ENCODE measurements around the gene PCDHGB6. TPM values are rescaled to one million over a fixed set of nuclear protein-coding genes. Genes with fewer than 3 reads are reported as not detected.

Gene PCDHGB6
- total RNA-seq, 1 experiment from 2014 or later: 6.0 TPM

- 0 out of 2 replicates have a peak, but pooled peaks have one; percentile 60 for TF ChIP-seq IRF2 (CRISPR knock-in tag; IDR thresholded peaks at IDR 0.05; ENCODE audit: borderline replicate concordance, low read depth)
- no peak for TF ChIP-seq IRF1 (CRISPR knock-in tag; IDR thresholded peaks at IDR 0.05)
- TF ChIP-seq ETV6 (CRISPR knock-in tag; IDR thresholded peaks at IDR 0.05): no peak
- TF ChIP-seq TEAD4 (CRISPR knock-in tag; IDR thresholded peaks at IDR 0.05): no peak
- TF ChIP-seq NR3C1 (CRISPR knock-in tag; conservative IDR thresholded peaks at IDR 0.05; ENCODE audit: low read depth): no peak
- TF ChIP-seq ZBTB43 (CRISPR knock-in tag; IDR thresholded peaks at IDR 0.05): peak; percentile 30; the same call in 1 of the 2 replicates
- TF ChIP-seq ATF3 (CRISPR knock-in tag; conservative IDR thresholded peaks at IDR 0.05): 0 out of 2 replicates have a peak, but pooled peaks have one; percentile 59
- TF ChIP-seq SMAD4 (CRISPR knock-in tag; IDR thresholded peaks at IDR 0.05): no peak
- TF ChIP-seq CDX4 (CRISPR knock-in tag; IDR thresholded peaks at IDR 0.05; ENCODE audit: borderline replicate concordance): no peak
- no peak for TF ChIP-seq MXD4 (CRISPR knock-in tag; IDR thresholded peaks at IDR 0.05; ENCODE audit: borderline replicate concordance)
- TF ChIP-seq NR1H2 (CRISPR knock-in tag; IDR thresholded peaks at IDR 0.05): no peak
- no peak for TF ChIP-seq TCF7 (CRISPR knock-in tag; IDR thresholded peaks at IDR 0.05; ENCODE audit: low read depth)
- TF ChIP-seq MAX (CRISPR knock-in tag; IDR thresholded peaks at IDR 0.05): no peak
- TF ChIP-seq ZSCAN18 (CRISPR knock-in tag; IDR thresholded peaks at IDR 0.05): no peak
- no peak for TF ChIP-seq FOXJ3 (CRISPR knock-in tag; IDR thresholded peaks at IDR 0.05; ENCODE audit: borderline replicate concordance)
- no peak for TF ChIP-seq TP53 (CRISPR knock-in tag; IDR thresholded peaks at IDR 0.05)
- POLR2A ChIA-PET: no interaction called here
- CTCF ChIA-PET: interaction anchor here (1.1 to 3.5 kb wide), 7 partner anchors 15 to 178 kb away, joined by 3 to 24 read pairs (median 6); partner anchors contain the start of genes PCDHB14, PCDHGA6, PCDHGB3 and PCDHGB6
- Mint-ChIP-seq H3K27me3 (ENCODE audit: low read depth) (peaks cover 27% of the 10 kb centered on the region), H3K36me3 (peaks cover 64% of the 10 kb centered on the region), H3K4me3 (peak overlapping the region; percentile 2; the same call in 1 of the 2 replicates), H3K4me1 (0 out of 2 replicates have a peak, but pooled peaks cover 3% of the 10 kb centered on the region), H3K9me3 (peaks cover 68% of the 10 kb centered on the region), H3K27ac (no peak overlapping the region)
- ATAC-seq (no peak), DNase-seq (ENCODE audit: low spot score) (no peak)
These were observed 18.4 kb upstream of the PCDHGB6 start for GRCh38 chr5:141389153-141390042.

GRCh38 chr5:141392429-141393198 lies 15.2 kb upstream of the PCDHGB6 start, which contains the start of gene PCDHGA8:
TSS of gene PCDHGA8 (plus strand) at chr5:141392633. CDS start at chr5:141392814, 181 bp downstream.
- ATAC-seq (no peak), DNase-seq (ENCODE audit: low spot score) (no peak)
- TF ChIP-seq MAX (CRISPR knock-in tag; IDR thresholded peaks at IDR 0.05): no peak
- TF ChIP-seq CREM (CRISPR knock-in tag; IDR thresholded peaks at IDR 0.05): no peak
- no peak for TF ChIP-seq JUN (CRISPR knock-in tag; IDR thresholded peaks at IDR 0.05)
- TF ChIP-seq ZNF416 (CRISPR knock-in tag; IDR thresholded peaks at IDR 0.05): no peak
- no peak for TF ChIP-seq AFF4 (CRISPR knock-in tag; IDR thresholded peaks at IDR 0.05; ENCODE audit: borderline replicate concordance)
- no peak for TF ChIP-seq MLX (CRISPR knock-in tag; IDR thresholded peaks at IDR 0.05)
- TF ChIP-seq ZMAT4 (CRISPR knock-in tag; IDR thresholded peaks at IDR 0.05): no peak
- CTCF ChIA-PET: interaction anchor here (1.2 to 3.5 kb wide), 4 partner anchors 10 to 237 kb away, joined by 3 to 17 read pairs (median 4); partner anchors contain the start of genes PCDHGA10, PCDHGA9 and PCDHGB6
- no peak within 1 kb of the TSS for H3K4me3 Mint-ChIP-seq
- H3K9me3 Mint-ChIP-seq: peaks cover 68% of the 10 kb centered on the region
- POLR2A ChIA-PET: no interaction called here
- H3K27ac Mint-ChIP-seq: no peak within 1 kb of the TSS
- 0 out of 2 replicates have a peak, but pooled peaks cover 3% of the 10 kb centered on the region for H3K4me1 Mint-ChIP-seq
- H3K36me3 Mint-ChIP-seq: peaks cover 78% of the 10 kb centered on the region
- H3K27me3 Mint-ChIP-seq (ENCODE audit: low read depth): peaks cover 23% of the 10 kb centered on the region

Measured in WTC11 (cell line).